K562 (cell line): ENCODE data around the gene PTPN7. TPM values are rescaled to one million over a fixed set of nuclear protein-coding genes. Genes with fewer than 3 reads are reported as not detected.
"Not testable (repeated sequence)": the region's sequence is repeated elsewhere in the genome, so short reads cannot be mapped to it uniquely, and the experiment has no call there.

Source experiments
- ATAC-seq: fragments of 200-7000 bp; cut with Tn5 transposase; 3 replicates; pipeline ENCODE4 v1.9.1; 2020; ENCODE audit warnings: moderate library complexity
- BruUV-seq: library from RNA; stranded (reverse); fragments of 400-500 nt; replicated peaks from 2 replicates; lab custom pipeline; 2021; lab: Mats Ljungman, UMichigan
- CTCF ChIA-PET: fragments of 300-600 bp; formaldehyde crosslinking; extraction: SDS; loops from one replicate; lab custom pipeline; 2021; ENCODE audit warnings: low intra/inter-chr PET ratio; lab: Yijun Ruan, JAX
- POLR2A ChIA-PET: fragments of 300-600, 350-650 bp; sonication (Branson Sonifier 250); formaldehyde crosslinking; extraction: SDS; loops from one replicate; lab custom pipeline; 2021; ENCODE audit warnings: antibody characterized with exemption, inconsistent platforms; lab: Yijun Ruan, JAX
- DNase-seq, 4 experiments: peaks; one replicate each; pipeline versions ENCODE4 v3.0.0 to v3.0.0-alpha.2; 2011 to 2018; ENCODE audit warnings: low spot score in 3 of 4, mixed read lengths in 3 of 4; ENCODE audit errors: extremely low read depth in 1 of 4
- FAIRE-seq: peaks from 2 replicates; lab custom pipeline; 2011; peaks lifted over from hg19 to GRCh38; lab: Jason Lieb, UNC
- H2AFZ ChIP-seq: 2 replicates; pipeline ENCODE4 v1.6.0; 2011; ENCODE audit warnings: low read depth, low read length, control low read depth, inconsistent platforms
- H3K27ac ChIP-seq: fragments of 200-600 bp; 3 replicates; pipeline ENCODE4 v1.8.0; 2011; ENCODE audit warnings: low read depth, mild to moderate bottlenecking, control low read depth, inconsistent platforms, low read length, moderate library complexity, mixed read lengths; ENCODE audit errors: extremely low read depth
- H3K27me3 ChIP-seq, 2 experiments: fragments of 300-600 bp in 1 of 2; 2 replicates in 1 of 2; 3 replicates in 1 of 2; pipeline versions ENCODE4 v1.6.0 to v1.8.0; 2011; ENCODE audit warnings: inconsistent platforms in 2 of 2, low read length in 2 of 2, mild to moderate bottlenecking in 1 of 2, mixed read lengths in 1 of 2, moderate library complexity in 1 of 2; ENCODE audit not compliant: control insufficient read depth in 2 of 2, insufficient read depth in 2 of 2
- H3K36me3 ChIP-seq: fragments of 300-600 bp; 3 replicates; pipeline ENCODE4 v1.8.0; 2011; ENCODE audit warnings: mild to moderate bottlenecking, low read length, inconsistent platforms; ENCODE audit not compliant: control insufficient read depth, insufficient read depth
- H3K4me1 ChIP-seq, 2 experiments: fragments of 200-600 bp in 1 of 2; replicated peaks in 1 of 2; 2 replicates in 1 of 2; 3 replicates in 1 of 2; pipeline versions ENCODE4 v1.5.1 to v1.8.0; 2011; ENCODE audit warnings: inconsistent platforms in 2 of 2, low read length in 2 of 2, mild to moderate bottlenecking in 1 of 2, mixed read lengths in 1 of 2, moderate library complexity in 1 of 2; ENCODE audit not compliant: control insufficient read depth in 2 of 2, insufficient read depth in 2 of 2
- H3K4me2 ChIP-seq: 2 replicates; pipeline ENCODE4 v1.6.1; 2011; ENCODE audit warnings: low read length, control low read depth, inconsistent platforms, mixed read lengths; ENCODE audit not compliant: insufficient read depth
- H3K4me3 ChIP-seq: fragments of 200-600 bp; sonication (generic), shearing (Covaris generic); 2 replicates; pipeline ENCODE4 v1.5.1; 2016; ENCODE audit warnings: control low read depth, inconsistent platforms
- H3K79me2 ChIP-seq: fragments of 200-600 bp; 3 replicates; pipeline ENCODE4 v1.8.0; 2011; ENCODE audit warnings: low read length, inconsistent platforms; ENCODE audit not compliant: control insufficient read depth, insufficient read depth
- H3K9ac ChIP-seq, 2 experiments: 2 replicates each; pipeline versions ENCODE4 v1.6.0 to v1.6.1; 2011; ENCODE audit warnings: low read depth in 2 of 2, low read length in 2 of 2, control low read depth in 1 of 2, inconsistent platforms in 1 of 2, mild to moderate bottlenecking in 1 of 2, mixed read lengths in 1 of 2; ENCODE audit not compliant: insufficient read depth in 1 of 2
- H3K9me1 ChIP-seq: one replicate; pipeline ENCODE4 v1.6.0; 2011; ENCODE audit warnings: inconsistent platforms, mild to moderate bottlenecking, low read length, moderate library complexity; ENCODE audit not compliant: control insufficient read depth, insufficient read depth
- H3K9me3 ChIP-seq: replicated peaks from 2 replicates; pipeline ENCODE4 v1.5.1; 2011; ENCODE audit warnings: low read depth, low read length, inconsistent platforms; ENCODE audit not compliant: control insufficient read depth, insufficient read depth
- H4K20me1 ChIP-seq: replicated peaks from 2 replicates; pipeline ENCODE4 v1.6.1; 2011; ENCODE audit warnings: low read length, inconsistent platforms, mixed read lengths; ENCODE audit not compliant: control insufficient read depth, insufficient read depth
- WGBS: fragments of 100-300 bp; shearing (Covaris generic); methylation state at CpG from one replicate; pipeline ENCODE4 v1.1.6; 2016; ENCODE audit warnings: low coverage, mixed read lengths; ENCODE audit not compliant: insufficient coverage; ENCODE audit errors: missing lambda C conversion rate; 5-methylcytosine and 5-hydroxymethylcytosine counted together
- in situ Hi-C: fragments of 300-500 bp; cut with MboI; formaldehyde crosslinking; loops from 4 replicates; pipeline ENCODE4 v1.15.0; 2018; ENCODE audit warnings: inconsistent platforms, mixed read lengths
- intact Hi-C: fragments of 100-400 bp; cut with micrococcal nuclease; formaldehyde crosslinking; loops from 2 replicates; pipeline ENCODE4 v1.14.2; 2022
- polyA plus RNA-seq, 8 experiments: library from polyadenylated mRNA; depleted of rRNA in 4 of 8; stranded (reverse) in 5 of 8; unstranded in 3 of 8; fragments of >200 nt; fragmentation: Nextera tagmentation in 2 of 8; fragmentation: Illumina TruSeq in 1 of 8; extraction: Ambion mirVana in 2 of 8; extraction: Trizol in 1 of 8; gene quantifications; 2 replicates each; pipeline versions ENCODE4 v1.2.1 to v1.2.3, GENCODE V29; 2011 to 2014; ENCODE audit warnings: inconsistent platforms in 1 of 8, missing spikeins in 1 of 8
- total RNA-seq, 7 experiments: library from RNA; depleted of rRNA in 6 of 7; stranded (reverse); fragments of >200 nt in 6 of 7; fragmentation: Illumina TruSeq in 2 of 7; extraction: Trizol in 2 of 7; gene quantifications; 2 replicates each; pipeline versions ENCODE4 v1.2.1 to v1.2.3, GENCODE V29; 2011 to 2021; ENCODE audit warnings: low replicate concordance in 1 of 7
- TF ChIP-seq, protein P1 (sequence below): fragments of 450-650 bp; IDR thresholded peaks from 2 replicates; pipeline ENCODE4 v1.6.1; 2018; ENCODE audit not compliant: partially characterized antibody

Gene PTPN7
- total and polyA plus RNA-seq, 9 of the 15 experiments (the other 6 are each of a cell fraction or from before 2014, with no cell fraction given) = 18.7 to 144 (median 120) TPM

DNA sequence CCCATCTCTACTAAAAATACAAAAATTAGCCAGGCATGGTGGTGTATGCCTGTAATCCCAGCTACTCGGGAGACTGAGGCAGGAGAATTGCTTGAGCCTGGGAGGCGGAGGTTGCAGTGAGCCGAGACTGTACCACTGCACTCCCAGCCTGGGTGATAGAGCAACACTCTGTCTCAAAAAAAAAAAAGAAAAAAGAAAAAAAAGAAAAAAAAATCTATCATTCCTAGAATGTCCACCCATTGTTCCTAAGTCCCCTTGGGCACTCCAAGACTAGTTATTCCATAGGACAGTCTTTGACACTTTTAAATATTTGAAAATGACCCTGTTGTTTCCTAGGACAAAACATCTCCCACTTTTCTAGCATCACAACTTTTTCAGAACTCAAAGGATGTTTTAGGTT lies 18.9 kb downstream of the PTPN7 start:
- H3K27ac ChIP-seq, H3K9me3 ChIP-seq, H3K4me2 ChIP-seq, H2AFZ ChIP-seq, in situ Hi-C loops, intact Hi-C loops, H4K20me1 ChIP-seq, H3K27me3 ChIP-seq, H3K9ac ChIP-seq, DNase-seq, CTCF ChIA-PET, FAIRE-seq, H3K9me1 ChIP-seq, H3K4me3 ChIP-seq, ATAC-seq, BruUV-seq: not testable (repeated sequence)
- WGBS = 89% methylated on average over 3 of the region's 3 CpGs
- H3K79me2 ChIP-seq = peaks cover 30% of the 10 kb centered on the region
- TF ChIP-seq, protein P1, sequence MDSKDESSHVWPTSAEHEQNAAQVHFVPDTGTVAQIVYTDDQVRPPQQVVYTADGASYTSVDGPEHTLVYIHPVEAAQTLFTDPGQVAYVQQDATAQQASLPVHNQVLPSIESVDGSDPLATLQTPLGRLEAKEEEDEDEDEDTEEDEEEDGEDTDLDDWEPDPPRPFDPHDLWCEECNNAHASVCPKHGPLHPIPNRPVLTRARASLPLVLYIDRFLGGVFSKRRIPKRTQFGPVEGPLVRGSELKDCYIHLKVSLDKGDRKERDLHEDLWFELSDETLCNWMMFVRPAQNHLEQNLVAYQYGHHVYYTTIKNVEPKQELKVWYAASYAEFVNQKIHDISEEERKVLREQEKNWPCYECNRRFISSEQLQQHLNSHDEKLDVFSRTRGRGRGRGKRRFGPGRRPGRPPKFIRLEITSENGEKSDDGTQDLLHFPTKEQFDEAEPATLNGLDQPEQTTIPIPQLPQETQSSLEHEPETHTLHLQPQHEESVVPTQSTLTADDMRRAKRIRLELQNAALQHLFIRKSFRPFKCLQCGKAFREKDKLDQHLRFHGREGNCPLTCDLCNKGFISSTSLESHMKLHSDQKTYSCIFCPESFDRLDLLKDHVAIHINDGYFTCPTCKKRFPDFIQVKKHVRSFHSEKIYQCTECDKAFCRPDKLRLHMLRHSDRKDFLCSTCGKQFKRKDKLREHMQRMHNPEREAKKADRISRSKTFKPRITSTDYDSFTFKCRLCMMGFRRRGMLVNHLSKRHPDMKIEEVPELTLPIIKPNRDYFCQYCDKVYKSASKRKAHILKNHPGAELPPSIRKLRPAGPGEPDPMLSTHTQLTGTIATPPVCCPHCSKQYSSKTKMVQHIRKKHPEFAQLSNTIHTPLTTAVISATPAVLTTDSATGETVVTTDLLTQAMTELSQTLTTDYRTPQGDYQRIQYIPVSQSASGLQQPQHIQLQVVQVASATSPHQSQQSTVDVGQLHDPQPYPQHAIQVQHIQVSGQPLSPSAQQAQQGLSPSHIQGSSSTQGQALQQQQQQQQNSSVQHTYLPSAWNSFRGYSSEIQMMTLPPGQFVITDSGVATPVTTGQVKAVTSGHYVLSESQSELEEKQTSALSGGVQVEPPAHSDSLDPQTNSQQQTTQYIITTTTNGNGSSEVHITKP = peak; percentile 54
- peaks cover 18% of the 10 kb centered on the region; the same call in 2 of the 3 replicates for H3K36me3 ChIP-seq
- peaks cover 19 to 32% of the 10 kb centered on the region in 2 experiments; a peak in 4 of 5 replicates for H3K4me1 ChIP-seq
- POLR2A ChIA-PET = interaction anchor here (8.9 kb wide), 1 partner anchor 14 kb away, joined by 49 read pairs; no protein-coding TSS in a partner anchor
